ENCODE data around the gene FOXC2.

The FOXC2 gene

GRCh38 chr16:86559802-86560305, 6.8 kb upstream of the FOXC2 start:
- no peaks in the 10 kb centered on the region for H3K27me3 ChIP-seq (replicated peaks)
- in situ Hi-C loops (cut with HindIII; ENCODE audit: low pct_ligation_motif_present, low sequenced_read_pairs) = loop anchor here (25.0 kb wide), 1 partner anchor 727 kb away; no protein-coding TSS in a partner anchor
- H3K36me3 ChIP-seq (replicated peaks) = no peaks in the 10 kb centered on the region
- no peak for DNase-seq
- no peak overlapping the region for H3K27ac ChIP-seq
- H3K4me3 ChIP-seq (ENCODE audit: low read depth, low read length) = no peak overlapping the region
- TF ChIP-seq CTCF (IDR thresholded peaks at IDR 0.05; ENCODE audit: low read depth, low read length, missing control alignments) = no peak

GRCh38 chr16:86562356-86562755, 4.3 kb upstream of the FOXC2 start:
- Histone ChIP-seq H3K4me3 (ENCODE audit: low read depth, low read length) (no peak overlapping the region), H3K27me3 (replicated peaks) (no peaks in the 10 kb centered on the region), H3K36me3 (replicated peaks) (no peaks in the 10 kb centered on the region), H3K27ac (no peak overlapping the region)
- no peak for TF ChIP-seq CTCF (IDR thresholded peaks at IDR 0.05; ENCODE audit: low read depth, low read length, missing control alignments)
- in situ Hi-C loops (cut with HindIII; ENCODE audit: low pct_ligation_motif_present, low sequenced_read_pairs) = loop anchor here (25.0 kb wide), 1 partner anchor 725 kb away; no protein-coding TSS in a partner anchor
- no peak for DNase-seq

- TF ChIP-seq CTCF (IDR thresholded peaks at IDR 0.05; ENCODE audit: low read depth, low read length, missing control alignments) = peak; percentile 100
- H3K27ac ChIP-seq = peak overlapping the region; percentile 22
- no peaks in the 10 kb centered on the region for H3K27me3 ChIP-seq (replicated peaks)
- in situ Hi-C loops (cut with HindIII; ENCODE audit: low pct_ligation_motif_present, low sequenced_read_pairs) = loop anchor here (25.0 kb wide), 1 partner anchor 724 kb away; no protein-coding TSS in a partner anchor
- peak; percentile 94 for DNase-seq
- peak overlapping the region; percentile 55 for H3K4me3 ChIP-seq (ENCODE audit: low read depth, low read length)
- peaks cover 13% of the 10 kb centered on the region for H3K36me3 ChIP-seq (replicated peaks)
Measured at GRCh38 chr16:86563469-86564345, 2.9 kb upstream of the FOXC2 start.

GRCh38 chr16:86565181-86565631, 1.4 kb upstream of the FOXC2 start:
- TF ChIP-seq CTCF (IDR thresholded peaks at IDR 0.05; ENCODE audit: low read depth, low read length, missing control alignments) = no peak
- Histone ChIP-seq H3K27ac (peak overlapping the region; percentile 79), H3K36me3 (replicated peaks) (peaks cover 28% of the 10 kb centered on the region), H3K27me3 (replicated peaks) (no peaks in the 10 kb centered on the region), H3K4me3 (ENCODE audit: low read depth, low read length) (peak overlapping the region; percentile 93)
- no peak for DNase-seq
- in situ Hi-C loops (cut with HindIII; ENCODE audit: low pct_ligation_motif_present, low sequenced_read_pairs) = loop anchor here (25.0 kb wide), 1 partner anchor 722 kb away; no protein-coding TSS in a partner anchor

GRCh38 chr16:86565644-86566511, 751 bp upstream of the FOXC2 start:
- DNase-seq = no peak
- Histone ChIP-seq H3K4me3 (ENCODE audit: low read depth, low read length) (peak overlapping the region; percentile 93), H3K27me3 (replicated peaks) (no peaks in the 10 kb centered on the region), H3K36me3 (replicated peaks) (peaks cover 34% of the 10 kb centered on the region), H3K27ac (peak overlapping the region; percentile 79)
- in situ Hi-C loops (cut with HindIII; ENCODE audit: low pct_ligation_motif_present, low sequenced_read_pairs) = loop anchor here (25.0 kb wide), 1 partner anchor 721 kb away; no protein-coding TSS in a partner anchor
- TF ChIP-seq CTCF (IDR thresholded peaks at IDR 0.05; ENCODE audit: low read depth, low read length, missing control alignments) = no peak
